ENCODE data around the gene CPNE1. TPM values are rescaled to one million over a fixed set of nuclear protein-coding genes. Genes with fewer than 3 reads are reported as not detected.

CPNE1 gene
- total RNA-seq, 1 donor from 2014 or later = 76.3 TPM

DNA sequence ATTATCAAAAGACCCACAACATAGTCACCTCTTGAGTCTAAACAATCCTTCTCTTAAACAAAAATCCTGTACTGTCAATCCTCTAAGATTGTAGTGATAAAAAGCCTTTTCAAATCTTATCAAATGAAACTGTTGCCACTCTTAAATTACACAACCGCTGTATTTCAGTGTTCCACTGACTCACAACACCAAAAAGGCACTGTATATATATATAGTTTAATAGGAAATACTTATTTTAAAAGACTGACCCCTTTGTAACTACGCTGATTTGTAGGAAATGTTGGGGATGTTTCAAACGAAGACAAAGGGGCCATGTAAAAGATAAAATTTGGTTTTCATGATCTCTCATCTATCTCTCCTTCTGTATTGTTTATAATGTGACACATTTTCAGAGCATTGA, 14.1 kb downstream of the CPNE1 start:
- peaks cover 20% of the 10 kb centered on the region for H3K36me3 ChIP-seq (ENCODE audit: control insufficient read depth, insufficient read depth, low read length)
- no peak overlapping the region for H3K4me3 ChIP-seq (ENCODE audit: low read depth, low read length)
- no peak for FAIRE-seq
- DNase-seq (ENCODE audit: low read depth) = no peak
- H3K27me3 ChIP-seq (ENCODE audit: control insufficient read depth, insufficient read depth, low read length) = no peaks in the 10 kb centered on the region
- TF ChIP-seq CTCF (IDR thresholded peaks at IDR 0.05; ENCODE audit: insufficient read depth, low read length, severe bottlenecking) = no peak

DNA sequence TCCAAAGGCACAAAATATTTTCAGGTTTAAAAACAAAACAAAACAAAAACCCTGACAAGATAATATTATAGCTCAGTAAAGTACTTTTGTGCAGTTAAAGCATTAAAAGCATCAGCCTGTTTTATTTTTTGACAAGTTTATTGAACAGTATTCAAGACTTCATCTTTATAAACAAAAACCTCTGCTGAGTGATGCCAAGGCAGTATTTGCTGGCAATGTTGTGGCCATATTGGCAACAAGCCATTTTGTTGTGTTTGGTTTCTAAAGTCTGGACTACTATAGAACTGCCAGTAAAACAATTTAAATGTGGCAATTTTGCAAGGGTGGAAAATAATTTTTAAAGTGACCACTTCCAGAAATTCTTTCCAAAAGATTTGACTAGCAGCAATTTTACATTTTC, 15.9 kb downstream of the CPNE1 start:
- no peak for DNase-seq (ENCODE audit: low read depth)
- no peak overlapping the region for H3K4me3 ChIP-seq (ENCODE audit: low read depth, low read length)
- FAIRE-seq = no peak
- H3K36me3 ChIP-seq (ENCODE audit: control insufficient read depth, insufficient read depth, low read length) = peaks cover 10% of the 10 kb centered on the region
- no peak for TF ChIP-seq CTCF (IDR thresholded peaks at IDR 0.05; ENCODE audit: insufficient read depth, low read length, severe bottlenecking)
- H3K27me3 ChIP-seq (ENCODE audit: control insufficient read depth, insufficient read depth, low read length) = no peaks in the 10 kb centered on the region

DNA sequence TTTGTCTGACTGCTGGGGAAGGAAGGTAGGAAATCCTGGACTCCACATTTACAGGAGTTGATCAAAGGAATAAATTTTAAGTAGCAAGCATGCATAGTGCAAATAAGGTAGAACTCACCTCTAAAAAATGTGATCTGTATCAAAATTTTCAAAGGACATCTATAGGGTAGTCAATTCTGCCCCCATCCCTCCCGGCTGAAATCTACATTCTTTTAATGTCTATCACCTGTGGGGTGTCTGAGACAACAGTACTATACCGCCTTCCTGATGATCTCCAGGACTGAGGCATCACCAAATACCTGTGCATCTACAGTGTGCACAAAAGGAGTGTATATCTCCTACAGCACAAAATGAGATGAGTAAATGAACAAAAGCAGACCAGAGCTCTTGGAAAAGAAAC, 19.9 kb downstream of the CPNE1 start:
- TF ChIP-seq CTCF (IDR thresholded peaks at IDR 0.05; ENCODE audit: insufficient read depth, low read length, severe bottlenecking) = no peak

GRCh38 chr20:35643045-35643444, 21.7 kb downstream of the CPNE1 start:
- no peaks in the 10 kb centered on the region for H3K27me3 ChIP-seq (ENCODE audit: control insufficient read depth, insufficient read depth, low read length)
- DNase-seq (ENCODE audit: low read depth) (no peak), FAIRE-seq (no peak)
- H3K4me3 ChIP-seq (ENCODE audit: low read depth, low read length) = no peak overlapping the region
- TF ChIP-seq CTCF (IDR thresholded peaks at IDR 0.05; ENCODE audit: insufficient read depth, low read length, severe bottlenecking) = no peak
- no peaks in the 10 kb centered on the region for H3K36me3 ChIP-seq (ENCODE audit: control insufficient read depth, insufficient read depth, low read length)

More for the DNA sequence above, 19.9 kb downstream of the CPNE1 start:
- Histone ChIP-seq H3K36me3 (ENCODE audit: control insufficient read depth, insufficient read depth, low read length) (no peaks in the 10 kb centered on the region), H3K4me3 (ENCODE audit: low read depth, low read length) (no peak overlapping the region), H3K27me3 (ENCODE audit: control insufficient read depth, insufficient read depth, low read length) (no peaks in the 10 kb centered on the region)
- DNase-seq (ENCODE audit: low read depth) (no peak), FAIRE-seq (no peak)

DNA sequence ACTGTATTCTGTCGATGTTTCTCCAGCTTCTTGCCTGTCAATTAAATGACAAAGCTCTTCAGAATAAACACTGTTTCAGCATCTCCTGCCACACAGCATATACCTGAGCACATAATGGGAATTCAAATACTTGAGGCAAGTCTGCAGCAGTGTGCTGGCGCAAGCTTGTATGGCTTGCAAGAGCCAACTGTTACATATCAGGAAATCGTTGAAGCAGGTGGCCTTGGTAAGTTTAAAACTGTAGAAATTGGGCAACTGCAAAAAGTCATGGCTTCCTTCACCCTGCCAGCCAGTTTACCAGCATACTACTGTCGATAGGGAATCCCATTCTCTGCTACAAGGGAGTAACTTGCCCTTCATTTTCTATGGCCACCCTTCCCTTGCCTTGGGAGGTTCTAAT, 23.0 kb downstream of the CPNE1 start:
- no peak for FAIRE-seq
- Histone ChIP-seq H3K27me3 (ENCODE audit: control insufficient read depth, insufficient read depth, low read length) (no peaks in the 10 kb centered on the region), H3K4me3 (ENCODE audit: low read depth, low read length) (no peak overlapping the region), H3K36me3 (ENCODE audit: control insufficient read depth, insufficient read depth, low read length) (no peaks in the 10 kb centered on the region)
- no peak for DNase-seq (ENCODE audit: low read depth)
- TF ChIP-seq CTCF (IDR thresholded peaks at IDR 0.05; ENCODE audit: insufficient read depth, low read length, severe bottlenecking) = no peak

DNA sequence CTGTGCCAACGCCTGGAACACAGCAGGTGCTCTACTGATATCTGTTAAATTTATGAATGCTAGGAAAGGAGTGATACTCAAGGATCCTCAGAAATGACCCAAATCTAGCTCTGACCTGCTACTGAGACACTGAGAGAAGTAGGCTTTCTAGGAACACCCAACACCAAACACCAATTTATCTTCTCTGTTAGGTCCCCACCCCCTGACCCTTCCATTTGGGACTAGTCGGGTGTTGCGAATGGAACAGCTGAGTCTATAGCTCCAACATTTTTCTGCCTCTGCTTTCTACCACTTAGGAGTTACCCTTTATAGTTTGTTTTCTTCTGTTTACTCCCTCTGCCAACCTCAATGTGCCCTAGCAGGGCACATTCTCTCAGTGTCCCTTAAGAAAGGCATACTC, 24.0 kb downstream of the CPNE1 start:
- DNase-seq (ENCODE audit: low read depth) (no peak), FAIRE-seq (no peak)
- no peaks in the 10 kb centered on the region for H3K27me3 ChIP-seq (ENCODE audit: control insufficient read depth, insufficient read depth, low read length)
- no peak overlapping the region for H3K4me3 ChIP-seq (ENCODE audit: low read depth, low read length)
- no peak for TF ChIP-seq CTCF (IDR thresholded peaks at IDR 0.05; ENCODE audit: insufficient read depth, low read length, severe bottlenecking)
- no peaks in the 10 kb centered on the region for H3K36me3 ChIP-seq (ENCODE audit: control insufficient read depth, insufficient read depth, low read length)

Data from bronchial epithelial cell (primary cell).